NOMO-1 treated with DMSO at 0.1 percent for 48 hours (cell line): Measurements from ENCODE around the gene TLDC2.
"Not testable (repeated sequence)": the region's sequence is repeated elsewhere in the genome, so short reads cannot be mapped to it uniquely, and the experiment has no call there.

Source experiments
- DNase-seq: peaks from one replicate; lab custom pipeline; 2025; ENCODE audit not compliant: unreplicated experiment; lab: John Stamatoyannopoulos, UW

Gene TLDC2

DNA sequence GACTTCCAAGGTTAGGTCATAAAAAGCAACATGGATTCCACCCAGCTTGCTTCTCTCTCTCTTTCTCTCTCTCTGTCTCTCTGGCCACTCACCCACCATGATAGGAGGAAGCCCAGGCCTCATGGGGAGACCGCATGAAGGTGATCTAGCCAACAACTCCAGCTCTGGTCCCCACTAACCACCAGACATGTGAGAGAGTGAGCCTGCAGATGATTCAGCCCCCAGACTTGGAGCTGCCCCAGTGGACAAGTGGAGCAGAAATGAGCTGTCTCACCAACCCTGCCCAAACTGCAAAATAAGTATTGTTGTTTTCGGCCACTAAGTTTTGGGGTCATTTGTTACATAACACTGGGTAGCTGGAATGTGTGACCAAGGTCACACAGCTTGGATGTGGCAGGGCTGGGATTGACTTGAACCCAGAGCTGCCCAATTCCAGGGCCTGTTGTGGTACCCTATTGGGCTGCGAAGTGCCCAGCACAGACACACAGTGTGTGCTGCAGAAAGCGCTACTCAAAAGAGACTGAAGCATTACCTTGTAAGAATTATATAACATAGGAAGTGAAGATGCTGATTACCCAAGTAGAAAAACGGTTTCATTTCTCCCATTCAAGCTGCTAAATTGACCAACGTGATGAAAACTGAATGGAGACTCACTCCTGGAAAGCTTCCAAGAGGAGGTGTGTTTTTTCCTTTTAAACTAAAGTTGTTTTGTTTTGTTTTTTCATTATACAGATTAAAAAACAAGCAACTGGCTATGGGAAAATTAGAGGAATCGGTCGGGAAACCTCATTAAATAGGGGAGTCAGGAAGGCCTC is 9.1 kb upstream of the TLDC2 start:
- DNase-seq = peak; percentile 87

DNA sequence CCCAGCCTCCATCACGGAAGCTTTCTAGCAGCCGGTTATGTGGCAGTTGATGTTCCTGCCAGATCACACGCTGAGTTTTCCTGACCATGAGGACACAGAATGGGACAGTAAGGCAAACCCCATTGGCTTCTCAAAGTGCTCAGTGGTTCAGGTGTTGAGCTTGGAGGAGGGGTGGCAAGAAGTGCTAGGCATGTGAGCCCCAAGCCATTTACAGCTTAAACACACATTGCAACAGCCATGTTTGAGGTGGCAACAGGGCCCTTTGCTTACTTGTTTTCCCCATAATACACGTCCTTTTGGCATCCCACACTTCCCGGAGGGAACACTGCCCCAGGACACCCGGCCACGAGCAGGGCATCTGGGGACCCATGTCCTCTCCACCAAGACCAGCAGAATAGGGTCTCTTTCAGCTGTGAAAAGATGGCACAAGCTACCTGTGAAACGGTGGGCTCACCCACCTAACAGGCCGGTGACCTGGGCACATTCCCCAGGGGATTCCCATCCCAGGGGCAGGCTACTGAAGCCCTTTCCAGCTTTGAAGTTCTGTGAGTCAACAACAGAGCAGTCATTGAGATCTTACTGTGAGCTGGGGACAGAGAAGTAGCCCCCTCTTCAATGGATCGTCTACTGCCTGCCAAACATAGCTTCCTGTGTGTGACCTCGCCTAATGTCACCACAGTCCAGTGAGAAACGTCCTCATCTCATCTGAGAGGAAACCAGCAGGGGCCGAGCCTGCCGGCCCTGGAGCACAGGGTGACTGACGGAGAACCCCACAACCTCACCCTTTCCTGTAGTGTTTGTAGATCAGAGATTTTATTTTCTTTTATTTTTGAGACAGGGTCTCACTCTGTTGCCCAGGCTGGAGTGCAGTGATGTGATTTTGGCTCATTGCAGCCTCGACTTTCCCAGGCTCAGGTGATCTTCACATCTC is 4.0 kb upstream of the TLDC2 start:
- no peak for DNase-seq

DNA sequence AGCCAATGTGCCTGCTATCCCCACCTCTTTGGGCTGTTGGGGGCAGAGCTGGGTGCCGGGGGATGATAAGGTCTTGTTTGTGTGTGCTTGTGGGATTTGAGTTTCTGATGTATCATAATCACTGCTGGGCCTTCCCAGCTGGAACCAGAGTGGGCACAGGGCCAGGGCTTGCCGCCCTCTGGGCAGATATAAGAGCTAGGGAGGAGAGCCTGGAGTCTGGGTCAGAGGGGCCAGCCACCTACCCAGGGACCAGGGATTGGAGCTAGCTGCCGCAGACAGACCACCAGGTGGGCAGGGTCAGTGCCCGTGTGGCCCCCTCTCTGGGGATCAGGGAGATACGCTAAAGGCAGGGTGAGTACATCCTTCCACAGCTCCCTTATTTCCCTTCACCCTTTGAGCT is 3.1 kb upstream of the TLDC2 start:
- no peak for DNase-seq

GRCh38 chr20:36873498-36874189 is 2.3 kb upstream of the TLDC2 start:
- DNase-seq = peak; percentile 32

- DNase-seq = not testable (repeated sequence)
Observed at GRCh38 chr20:36875093-36875492, 845 bp upstream of the TLDC2 start.

GRCh38 chr20:36876473-36876833 is 515 bp downstream of the TLDC2 start:
- DNase-seq = no peak

GRCh38 chr20:36878941-36879340 is 3.0 kb downstream of the TLDC2 start:
- no peak for DNase-seq

- no peak for DNase-seq
Observed at GRCh38 chr20:36880741-36881250, 4.9 kb downstream of the TLDC2 start.

GRCh38 chr20:36881331-36881730 is 5.4 kb downstream of the TLDC2 start:
- no peak for DNase-seq

DNA sequence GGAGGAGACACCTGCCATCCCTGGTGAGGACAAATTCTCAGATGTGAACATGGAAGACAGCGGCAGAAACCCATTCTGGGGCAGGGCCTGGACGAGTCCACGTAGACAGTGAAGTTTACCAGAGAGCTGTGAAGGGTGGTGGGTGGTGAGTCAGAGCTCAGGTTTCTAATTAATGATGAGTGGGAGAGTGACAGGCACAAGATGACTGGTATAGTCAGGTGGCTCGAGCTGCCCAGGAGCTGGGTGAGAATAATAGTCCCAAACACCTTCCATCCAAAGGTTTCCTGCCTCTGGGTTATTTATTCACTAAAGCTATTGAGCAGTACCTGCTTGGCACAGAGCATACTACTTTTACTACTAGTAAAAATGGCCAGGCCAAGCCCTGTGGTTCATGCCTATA is 6.0 kb downstream of the TLDC2 start:
- no peak for DNase-seq

- peak; percentile 38 for DNase-seq
Observed at GRCh38 chr20:36883977-36884535, 8.1 kb downstream of the TLDC2 start.

GRCh38 chr20:36885356-36885755 is 9.4 kb downstream of the TLDC2 start:
- no peak for DNase-seq

DNA sequence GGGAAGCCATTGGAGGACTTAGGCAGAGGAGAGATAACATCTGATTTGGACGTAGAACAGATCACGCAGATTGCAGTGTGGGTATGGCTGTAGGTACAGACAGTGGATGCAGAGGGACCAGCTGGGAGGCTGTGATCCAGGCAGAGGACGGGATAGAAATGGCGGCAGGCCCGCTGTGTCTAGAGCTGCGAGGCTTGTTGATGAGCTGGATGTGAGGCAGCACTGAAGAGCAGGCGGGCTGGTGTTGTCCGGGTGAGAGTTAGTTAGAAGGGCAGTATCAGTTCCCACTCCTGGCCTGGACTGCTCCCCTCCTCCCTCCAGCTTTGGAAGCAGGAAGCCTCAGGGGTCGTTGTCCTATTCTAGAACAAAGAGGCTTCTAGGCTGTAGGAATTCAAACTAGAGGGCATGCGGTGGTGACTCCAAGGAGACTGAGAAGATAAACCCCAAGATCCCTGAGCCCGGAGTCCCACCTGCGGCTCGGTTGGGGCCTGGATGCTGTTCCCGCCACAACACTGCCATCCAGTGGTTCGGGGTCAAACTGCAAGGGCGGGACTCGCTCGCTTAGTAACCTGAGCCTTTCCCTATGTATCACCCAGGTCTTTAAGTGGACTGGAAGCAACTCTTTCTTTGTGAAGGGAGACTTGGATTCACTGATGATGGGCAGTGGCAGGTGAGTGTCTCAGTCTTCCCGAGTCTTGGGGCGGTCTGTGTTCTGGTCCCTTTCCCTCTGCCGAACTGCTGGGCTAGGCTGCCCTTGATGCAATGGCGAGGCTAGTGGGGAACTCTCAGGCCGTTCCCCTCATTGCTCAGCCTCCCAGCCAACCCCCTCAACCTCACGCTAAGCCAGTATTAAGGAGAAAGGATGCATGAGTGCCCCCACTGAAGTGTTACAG is 11.2 kb downstream of the TLDC2 start:
- DNase-seq = peak; percentile 63

DNA sequence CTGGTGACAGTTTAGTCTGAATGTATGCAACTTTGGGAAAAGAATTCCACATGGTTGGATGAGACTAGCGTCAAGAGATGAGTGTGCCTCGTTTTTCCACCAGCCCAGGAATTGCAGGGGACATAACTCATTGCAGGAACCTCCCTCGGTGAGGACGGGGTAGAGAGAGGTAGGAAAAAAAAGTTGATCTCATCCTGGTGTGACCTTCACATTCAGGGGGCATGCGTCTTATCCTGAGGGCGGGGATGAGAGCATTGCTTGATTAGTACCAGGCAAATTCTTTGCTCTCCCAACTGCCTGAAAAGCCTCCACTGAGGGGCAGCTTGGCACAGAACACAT is 11.8 kb downstream of the TLDC2 start:
- DNase-seq = no peak

DNA sequence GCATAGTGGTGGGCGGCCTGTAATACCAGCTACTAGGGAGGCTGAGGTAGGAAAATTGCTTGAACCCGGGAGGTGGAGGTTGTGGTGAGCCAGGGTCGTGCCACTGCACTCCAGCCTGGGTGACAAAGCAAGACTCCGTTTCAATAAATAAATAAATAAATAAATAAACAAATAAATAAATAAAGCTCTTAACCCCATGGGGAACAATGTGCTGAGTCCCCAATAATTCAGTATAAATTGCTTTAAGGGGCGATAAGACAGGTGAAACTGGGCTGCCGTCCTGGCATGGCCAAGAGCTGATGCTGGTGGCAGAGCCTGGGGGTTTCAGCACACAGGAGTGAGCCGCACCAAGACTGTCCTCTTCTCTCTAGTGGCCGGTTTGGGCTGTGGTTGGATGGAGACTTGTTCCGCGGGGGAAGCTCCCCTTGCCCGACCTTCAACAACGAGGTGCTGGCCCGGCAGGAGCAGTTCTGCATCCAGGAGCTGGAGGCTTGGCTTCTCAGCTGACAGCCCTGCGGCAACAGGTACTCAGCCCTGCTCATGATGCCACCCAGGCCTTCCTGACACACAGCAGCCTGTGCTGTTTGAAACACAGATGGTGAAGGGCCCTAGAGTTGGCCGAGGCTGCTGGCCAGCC is 13.1 kb downstream of the TLDC2 start:
- DNase-seq = no peak

GRCh38 chr20:36890586-36890985 is 14.6 kb downstream of the TLDC2 start:
- no peak for DNase-seq

DNA sequence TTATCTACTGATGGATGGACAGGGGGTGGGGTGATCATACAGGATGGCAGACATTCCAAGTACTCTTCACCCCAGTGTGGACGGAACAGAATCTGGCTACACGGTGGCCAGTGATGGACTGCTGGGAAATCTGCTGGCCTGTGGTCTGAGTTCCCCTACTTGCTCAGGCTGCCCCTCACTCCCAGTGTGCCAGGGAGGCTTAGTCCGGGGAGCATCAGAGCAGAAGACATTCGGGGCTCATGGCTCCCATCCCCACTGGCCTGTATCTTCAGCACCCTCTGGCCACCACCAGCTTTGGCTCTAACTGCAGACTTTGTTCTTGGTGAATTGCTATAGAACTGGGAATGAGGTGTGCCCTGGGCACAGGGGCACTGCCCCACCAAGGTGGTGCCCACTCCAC is 15.3 kb downstream of the TLDC2 start:
- no peak for DNase-seq

GRCh38 chr20:36893801-36894200 is 17.9 kb downstream of the TLDC2 start:
- DNase-seq = no peak

DNA sequence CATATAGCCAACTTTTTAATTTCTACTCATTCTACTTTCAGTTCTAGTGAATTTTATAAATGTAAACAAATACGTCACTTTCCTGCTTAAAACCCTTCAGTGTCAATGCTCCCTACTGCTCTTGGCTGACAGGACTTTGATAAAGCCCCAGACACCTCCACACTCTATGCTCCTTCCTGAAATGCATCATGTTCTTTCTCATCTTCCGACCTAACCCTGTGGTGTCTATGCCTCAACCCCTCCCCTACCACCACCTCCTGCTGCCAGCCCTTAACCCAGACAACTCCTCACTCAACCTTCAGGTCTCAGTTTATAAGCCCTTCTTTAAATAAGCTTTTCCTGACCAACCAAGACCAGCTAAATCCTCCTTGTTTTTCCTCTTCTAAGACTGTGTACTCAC is 19.1 kb downstream of the TLDC2 start:
- no peak for DNase-seq

- DNase-seq = no peak
Observed at GRCh38 chr20:36904690-36905089, 28.8 kb downstream of the TLDC2 start.
